GM12878 (cell line): ENCODE results near the gene UQCR11. TPM values are rescaled to one million over a fixed set of nuclear protein-coding genes. Genes with fewer than 3 reads are reported as not detected.

Experiments used
- RELA ChIP-seq: fragments of 450-650 bp; IDR thresholded peaks from 2 replicates; pipeline ENCODE4 v1.8.0; 2014; ENCODE audit warnings: borderline replicate concordance; ENCODE audit not compliant: partially characterized antibody
- TAF1 ChIP-seq: IDR thresholded peaks from 2 replicates; pipeline ENCODE4 v1.6.1; 2011; ENCODE audit warnings: mild to moderate bottlenecking, low read depth, low read length, borderline replicate concordance
- polyA plus RNA-seq, 11 experiments: library from polyadenylated mRNA; depleted of rRNA in 4 of 11; unstranded in 6 of 11; stranded (reverse) in 5 of 11; fragments of >200 nt; fragmentation: Nextera tagmentation in 4 of 11; fragmentation: Illumina TruSeq in 1 of 11; extraction: Ambion mirVana in 4 of 11; extraction: Trizol in 1 of 11; gene quantifications; 1 replicate in 1 of 11; 2 replicates in 10 of 11; pipeline versions ENCODE4 v1.2.1 to v1.2.3, GENCODE V29; 2011 to 2016; ENCODE audit warnings: inconsistent platforms in 2 of 11, missing spikeins in 2 of 11, low read depth in 1 of 11
- total RNA-seq, 4 experiments: library from RNA; depleted of rRNA in 3 of 4; stranded (reverse); fragments of >200 nt in 3 of 4; fragmentation: Illumina TruSeq in 1 of 4; extraction: Trizol in 1 of 4; gene quantifications; 2 replicates each; pipeline versions ENCODE4 v1.2.1 to v1.2.3, GENCODE V29; 2013 to 2021
- TF ChIP-seq, protein P1 (sequence below): IDR thresholded peaks from 2 replicates; pipeline ENCODE4 v1.6.1; 2012; ENCODE audit warnings: low read depth, low read length, improper control_type of control experiment
- TF ChIP-seq, protein P2 (sequence below): fragments of 450-650 bp; IDR thresholded peaks from 2 replicates; pipeline ENCODE4 v1.6.1; 2017; ENCODE audit warnings: borderline replicate concordance
- TF ChIP-seq, protein P3 (sequence below): IDR thresholded peaks from 2 replicates; pipeline ENCODE4 v1.6.1; 2012; ENCODE audit warnings: mild to moderate bottlenecking, low read depth, low read length

Gene UQCR11
- total and polyA plus RNA-seq, 10 of the 15 experiments (the other 5 are each of a cell fraction or from before 2014, with no cell fraction given), result 28.6 to 586 (median 193) TPM

DNA sequence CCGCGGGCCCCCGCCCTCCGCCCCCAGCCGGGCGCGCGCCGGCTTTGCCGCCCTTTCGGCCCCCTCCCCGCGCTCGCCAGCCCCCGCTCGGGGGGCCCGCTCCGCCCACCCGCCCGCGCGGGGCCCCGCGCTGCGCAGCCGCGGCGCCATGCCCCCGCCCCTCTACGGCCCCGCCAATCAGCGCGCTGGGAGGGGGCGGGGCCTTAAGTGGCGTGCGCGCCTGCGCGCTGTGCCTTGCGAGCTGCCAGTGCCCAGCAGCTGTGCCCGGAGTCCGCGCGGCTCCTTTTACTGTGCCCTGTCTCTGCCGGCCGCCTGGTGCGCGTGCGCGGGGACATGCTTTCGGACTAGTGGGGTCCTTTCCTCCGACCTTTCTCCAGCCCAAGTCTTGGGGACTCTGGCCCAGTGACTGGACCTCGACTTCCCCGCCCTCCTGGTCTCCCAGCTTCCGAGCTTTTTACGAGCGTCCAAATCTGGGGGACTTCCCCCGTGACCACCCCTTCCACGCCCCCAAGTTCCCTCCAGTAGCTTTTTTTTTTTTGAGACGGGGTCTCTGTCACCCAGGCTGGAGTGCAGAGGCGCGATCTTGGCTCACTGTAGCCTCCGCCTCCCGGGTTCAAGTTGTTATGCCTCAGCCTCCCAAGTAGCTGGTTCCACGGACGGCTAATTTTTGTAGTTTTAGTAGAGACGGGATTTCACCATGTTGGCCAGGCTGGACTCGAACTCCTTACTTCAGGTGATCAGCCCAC, 12.3 kb downstream of the UQCR11 start, which contains the start of gene MBD3 (continued):
- TF ChIP-seq, protein P1, sequence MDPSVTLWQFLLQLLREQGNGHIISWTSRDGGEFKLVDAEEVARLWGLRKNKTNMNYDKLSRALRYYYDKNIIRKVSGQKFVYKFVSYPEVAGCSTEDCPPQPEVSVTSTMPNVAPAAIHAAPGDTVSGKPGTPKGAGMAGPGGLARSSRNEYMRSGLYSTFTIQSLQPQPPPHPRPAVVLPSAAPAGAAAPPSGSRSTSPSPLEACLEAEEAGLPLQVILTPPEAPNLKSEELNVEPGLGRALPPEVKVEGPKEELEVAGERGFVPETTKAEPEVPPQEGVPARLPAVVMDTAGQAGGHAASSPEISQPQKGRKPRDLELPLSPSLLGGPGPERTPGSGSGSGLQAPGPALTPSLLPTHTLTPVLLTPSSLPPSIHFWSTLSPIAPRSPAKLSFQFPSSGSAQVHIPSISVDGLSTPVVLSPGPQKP, result no peak
- TF ChIP-seq RELA, result no peak
- TF ChIP-seq, protein P2, sequence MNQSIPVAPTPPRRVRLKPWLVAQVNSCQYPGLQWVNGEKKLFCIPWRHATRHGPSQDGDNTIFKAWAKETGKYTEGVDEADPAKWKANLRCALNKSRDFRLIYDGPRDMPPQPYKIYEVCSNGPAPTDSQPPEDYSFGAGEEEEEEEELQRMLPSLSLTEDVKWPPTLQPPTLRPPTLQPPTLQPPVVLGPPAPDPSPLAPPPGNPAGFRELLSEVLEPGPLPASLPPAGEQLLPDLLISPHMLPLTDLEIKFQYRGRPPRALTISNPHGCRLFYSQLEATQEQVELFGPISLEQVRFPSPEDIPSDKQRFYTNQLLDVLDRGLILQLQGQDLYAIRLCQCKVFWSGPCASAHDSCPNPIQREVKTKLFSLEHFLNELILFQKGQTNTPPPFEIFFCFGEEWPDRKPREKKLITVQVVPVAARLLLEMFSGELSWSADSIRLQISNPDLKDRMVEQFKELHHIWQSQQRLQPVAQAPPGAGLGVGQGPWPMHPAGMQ, result no peak
- TF ChIP-seq, protein P3, sequence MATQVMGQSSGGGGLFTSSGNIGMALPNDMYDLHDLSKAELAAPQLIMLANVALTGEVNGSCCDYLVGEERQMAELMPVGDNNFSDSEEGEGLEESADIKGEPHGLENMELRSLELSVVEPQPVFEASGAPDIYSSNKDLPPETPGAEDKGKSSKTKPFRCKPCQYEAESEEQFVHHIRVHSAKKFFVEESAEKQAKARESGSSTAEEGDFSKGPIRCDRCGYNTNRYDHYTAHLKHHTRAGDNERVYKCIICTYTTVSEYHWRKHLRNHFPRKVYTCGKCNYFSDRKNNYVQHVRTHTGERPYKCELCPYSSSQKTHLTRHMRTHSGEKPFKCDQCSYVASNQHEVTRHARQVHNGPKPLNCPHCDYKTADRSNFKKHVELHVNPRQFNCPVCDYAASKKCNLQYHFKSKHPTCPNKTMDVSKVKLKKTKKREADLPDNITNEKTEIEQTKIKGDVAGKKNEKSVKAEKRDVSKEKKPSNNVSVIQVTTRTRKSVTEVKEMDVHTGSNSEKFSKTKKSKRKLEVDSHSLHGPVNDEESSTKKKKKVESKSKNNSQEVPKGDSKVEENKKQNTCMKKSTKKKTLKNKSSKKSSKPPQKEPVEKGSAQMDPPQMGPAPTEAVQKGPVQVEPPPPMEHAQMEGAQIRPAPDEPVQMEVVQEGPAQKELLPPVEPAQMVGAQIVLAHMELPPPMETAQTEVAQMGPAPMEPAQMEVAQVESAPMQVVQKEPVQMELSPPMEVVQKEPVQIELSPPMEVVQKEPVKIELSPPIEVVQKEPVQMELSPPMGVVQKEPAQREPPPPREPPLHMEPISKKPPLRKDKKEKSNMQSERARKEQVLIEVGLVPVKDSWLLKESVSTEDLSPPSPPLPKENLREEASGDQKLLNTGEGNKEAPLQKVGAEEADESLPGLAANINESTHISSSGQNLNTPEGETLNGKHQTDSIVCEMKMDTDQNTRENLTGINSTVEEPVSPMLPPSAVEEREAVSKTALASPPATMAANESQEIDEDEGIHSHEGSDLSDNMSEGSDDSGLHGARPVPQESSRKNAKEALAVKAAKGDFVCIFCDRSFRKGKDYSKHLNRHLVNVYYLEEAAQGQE, result no peak
- no peak for TF ChIP-seq TAF1
